ENCODE measurements around the gene MRPS6. TPM values are rescaled to one million over a fixed set of nuclear protein-coding genes. Genes with fewer than 3 reads are reported as not detected.

MRPS6 gene
- total and polyA plus RNA-seq, 2 experiments from 2014 or later, result 54.9 to 201 TPM

- Histone ChIP-seq H3K4me1 (ENCODE audit: insufficient read depth) (peaks cover 19% of the 10 kb centered on the region), H3K4me3 (no peak overlapping the region), H4K20me1 (ENCODE audit: insufficient read depth, poor library complexity, severe bottlenecking) (peaks cover 66% of the 10 kb centered on the region), H3K4me2 (no peak overlapping the region), H2AFZ (no peak overlapping the region), H3K9me2 (replicated peaks; ENCODE audit: insufficient read depth) (no peaks in the 10 kb centered on the region), H3K36me3 (replicated peaks; ENCODE audit: insufficient read depth, low read depth) (no peaks in the 10 kb centered on the region), H3K27ac (peak overlapping the region; percentile 8), H3K79me2 (peaks cover 95% of the 10 kb centered on the region), H3K27me3 (no peaks in the 10 kb centered on the region), H3K9me3 (ENCODE audit: low read depth) (no peaks in the 10 kb centered on the region)
- TF ChIP-seq EZH2phosphoT487 (IDR thresholded peaks at IDR 0.05; ENCODE audit: low read depth, severe bottlenecking, unreplicated experiment) (no peak), CTCF (IDR thresholded peaks at IDR 0.05; ENCODE audit: poor library complexity) (no peak), EZH2 (IDR thresholded peaks at IDR 0.05; ENCODE audit: borderline replicate concordance) (no peak)
- DNase-seq (ENCODE audit: low spot score), result no peak
- 71% methylated on average over 6 of the region's 6 CpGs for WGBS (ENCODE audit: low lambda C conversion rate, missing lambda C conversion rate)
Observed at GRCh38 chr21:34092262-34092921, 19.0 kb downstream of the MRPS6 start.

- no peak for DNase-seq (ENCODE audit: low spot score)
- Histone ChIP-seq H2AFZ (no peak overlapping the region), H3K27me3 (no peaks in the 10 kb centered on the region), H3K9me2 (replicated peaks; ENCODE audit: insufficient read depth) (no peaks in the 10 kb centered on the region), H3K79me2 (peaks cover 96% of the 10 kb centered on the region), H3K27ac (peak overlapping the region; percentile 8), H3K4me3 (no peak overlapping the region), H3K36me3 (replicated peaks; ENCODE audit: insufficient read depth, low read depth) (no peaks in the 10 kb centered on the region), H3K9me3 (ENCODE audit: low read depth) (no peaks in the 10 kb centered on the region), H3K4me1 (ENCODE audit: insufficient read depth) (peaks cover 19% of the 10 kb centered on the region), H4K20me1 (ENCODE audit: insufficient read depth, poor library complexity, severe bottlenecking) (peaks cover 59% of the 10 kb centered on the region), H3K4me2 (no peak overlapping the region)
- 92% methylated on average over 3 of the region's 3 CpGs for WGBS (ENCODE audit: low lambda C conversion rate, missing lambda C conversion rate)
- no peak for TF ChIP-seq EZH2phosphoT487 (IDR thresholded peaks at IDR 0.05; ENCODE audit: low read depth, severe bottlenecking, unreplicated experiment)
- no peak for TF ChIP-seq EZH2 (IDR thresholded peaks at IDR 0.05; ENCODE audit: borderline replicate concordance)
- TF ChIP-seq CTCF (IDR thresholded peaks at IDR 0.05; ENCODE audit: poor library complexity), result no peak
Observed at GRCh38 chr21:34093083-34093482, 19.7 kb downstream of the MRPS6 start.

- no peaks in the 10 kb centered on the region for H3K36me3 ChIP-seq (replicated peaks; ENCODE audit: insufficient read depth, low read depth)
- WGBS (ENCODE audit: low lambda C conversion rate, missing lambda C conversion rate), result 97% methylated on average over 7 of the region's 7 CpGs
- H3K9me3 ChIP-seq (ENCODE audit: low read depth), result no peaks in the 10 kb centered on the region
- H3K4me1 ChIP-seq (ENCODE audit: insufficient read depth), result peaks cover 8% of the 10 kb centered on the region
- H2AFZ ChIP-seq, result no peak overlapping the region
- no peaks in the 10 kb centered on the region for H3K9me2 ChIP-seq (replicated peaks; ENCODE audit: insufficient read depth)
- no peak overlapping the region for H3K4me3 ChIP-seq
- H3K4me2 ChIP-seq, result no peak overlapping the region
- no peak overlapping the region for H3K27ac ChIP-seq
- no peaks in the 10 kb centered on the region for H3K27me3 ChIP-seq
- H4K20me1 ChIP-seq (ENCODE audit: insufficient read depth, poor library complexity, severe bottlenecking), result peaks cover 51% of the 10 kb centered on the region
- no peak for DNase-seq (ENCODE audit: low spot score)
- peaks cover 97% of the 10 kb centered on the region for H3K79me2 ChIP-seq
- TF ChIP-seq EZH2 (IDR thresholded peaks at IDR 0.05; ENCODE audit: borderline replicate concordance), result no peak
- TF ChIP-seq EZH2phosphoT487 (IDR thresholded peaks at IDR 0.05; ENCODE audit: low read depth, severe bottlenecking, unreplicated experiment), result no peak
- no peak for TF ChIP-seq CTCF (IDR thresholded peaks at IDR 0.05; ENCODE audit: poor library complexity)
Observed at GRCh38 chr21:34094949-34095348, 21.6 kb downstream of the MRPS6 start.

Data from hepatocyte (in vitro differentiated cells).